Activated T-helper 17 cell treated with anti-CD3 and anti-CD28 coated beads, Interleukin-2, amount 50 U/mL, for 72 hours (primary cell): ENCODE measurements around the gene OR2K2. TPM values are rescaled to one million over a fixed set of nuclear protein-coding genes. Genes with fewer than 3 reads are reported as not detected.
"Not testable (repeated sequence)": the region's sequence is repeated elsewhere in the genome, so short reads cannot be mapped to it uniquely, and the experiment has no call there.

Experiments used
- ATAC-seq: fragments of 150-1000 bp; cut with Tn5 transposase; replicated peaks from 2 replicates; pipeline ENCODE4 v1.10.0; 2021; ENCODE audit warnings: mild to moderate bottlenecking, moderate library complexity
- H3K27ac Mint-ChIP-seq: one replicate; pipeline ENCODE4 v1.8.0; 2022; ENCODE audit warnings: mixed read lengths
- H3K27me3 Mint-ChIP-seq: one replicate; pipeline ENCODE4 v1.8.0; 2022; ENCODE audit warnings: mixed read lengths
- H3K36me3 Mint-ChIP-seq: one replicate; pipeline ENCODE4 v1.8.0; 2022; ENCODE audit warnings: low read depth, mild to moderate bottlenecking, mixed read lengths
- H3K4me1 Mint-ChIP-seq: one replicate; pipeline ENCODE4 v1.8.0; 2022; ENCODE audit warnings: mixed read lengths
- H3K4me3 Mint-ChIP-seq: one replicate; pipeline ENCODE4 v1.8.0; 2022; ENCODE audit warnings: mild to moderate bottlenecking, mixed read lengths
- H3K9me3 Mint-ChIP-seq: one replicate; pipeline ENCODE4 v1.8.0; 2022; ENCODE audit warnings: mixed read lengths
- total RNA-seq, 2 donors: library from RNA; stranded (reverse); gene quantifications; one replicate each; pipeline ENCODE4 v1.2.3, GENCODE V29; 2022

OR2K2 gene
- not detected for total RNA-seq

GRCh38 chr9:111330124-111330523, at the start of gene OR2K2:
TSS of gene OR2K2 (minus strand) at chr9:111330224. CDS start at chr9:111328433, 1,791 bp downstream.
- peaks cover 18% of the 10 kb centered on the region for H3K27me3 Mint-ChIP-seq
- no peak for ATAC-seq
- no peak within 1 kb of the TSS for H3K27ac Mint-ChIP-seq
- no peaks in the 10 kb centered on the region for H3K36me3 Mint-ChIP-seq
- no peaks in the 10 kb centered on the region for H3K9me3 Mint-ChIP-seq
- H3K4me3 Mint-ChIP-seq, result no peak within 1 kb of the TSS
- H3K4me1 Mint-ChIP-seq, result no peaks in the 10 kb centered on the region

DNA sequence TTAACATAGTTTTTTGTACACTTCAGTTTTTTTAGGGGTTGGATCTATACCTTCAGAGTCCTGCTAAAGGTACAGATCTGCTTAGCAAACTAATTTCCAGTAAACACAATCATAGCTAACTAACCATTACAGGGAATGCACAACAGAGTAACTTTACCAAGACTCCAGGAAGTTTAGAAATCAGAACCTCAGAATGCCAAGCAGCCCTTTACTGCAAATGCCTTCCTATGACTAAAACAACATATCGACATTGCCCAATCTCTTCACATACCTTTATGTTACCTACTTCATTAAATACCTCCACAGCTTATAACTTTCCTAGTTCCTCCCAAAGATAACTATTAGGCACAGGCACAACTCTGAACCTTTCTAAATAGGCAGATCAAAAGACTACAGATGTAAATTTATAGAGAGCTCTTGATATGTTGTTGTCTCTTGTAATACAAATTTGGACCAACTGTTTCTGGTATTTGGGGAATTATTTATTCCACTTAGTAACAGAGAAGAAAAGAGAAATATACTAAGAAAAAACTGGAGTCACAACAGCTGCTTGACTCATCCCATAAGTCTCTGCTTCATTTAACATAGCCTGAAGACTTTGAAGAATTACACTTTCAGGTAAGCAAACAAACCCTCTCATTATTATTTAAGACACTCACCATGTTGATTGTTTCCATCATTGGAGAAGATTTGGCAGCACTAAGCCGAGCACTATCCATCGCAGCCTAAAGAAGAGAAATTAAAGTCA, 46.0 kb upstream of the OR2K2 start:
- no peaks in the 10 kb centered on the region for H3K4me1 Mint-ChIP-seq
- peaks cover 68% of the 10 kb centered on the region for H3K36me3 Mint-ChIP-seq
- no peak overlapping the region for H3K27ac Mint-ChIP-seq
- no peak overlapping the region for H3K4me3 Mint-ChIP-seq
- no peak for ATAC-seq
- H3K9me3 Mint-ChIP-seq, result no peaks in the 10 kb centered on the region
- no peaks in the 10 kb centered on the region for H3K27me3 Mint-ChIP-seq

DNA sequence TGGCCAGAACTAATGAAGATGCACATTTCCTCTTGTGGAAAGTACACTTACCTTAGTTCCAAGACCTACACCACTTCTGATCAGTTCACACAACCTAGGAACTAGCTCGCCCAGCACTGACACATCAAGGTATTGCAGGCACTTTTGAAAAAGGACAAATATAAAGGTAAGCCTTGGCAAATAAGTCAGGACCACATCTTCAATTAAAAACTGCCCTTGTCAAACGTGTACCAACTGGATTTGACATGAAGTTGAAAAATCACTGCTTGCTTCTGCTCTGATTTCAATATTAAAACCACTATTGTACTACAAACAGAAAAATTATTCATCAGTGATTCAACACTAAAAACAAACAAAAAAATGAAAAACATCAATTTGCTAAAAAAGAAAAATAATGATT, 45.0 kb upstream of the OR2K2 start:
- no peak overlapping the region for H3K27ac Mint-ChIP-seq
- no peak overlapping the region for H3K4me3 Mint-ChIP-seq
- no peak for ATAC-seq
- no peaks in the 10 kb centered on the region for H3K4me1 Mint-ChIP-seq
- no peaks in the 10 kb centered on the region for H3K9me3 Mint-ChIP-seq
- H3K27me3 Mint-ChIP-seq, result no peaks in the 10 kb centered on the region
- H3K36me3 Mint-ChIP-seq, result peaks cover 78% of the 10 kb centered on the region

GRCh38 chr9:111372297-111372696, 42.3 kb upstream of the OR2K2 start:
- Mint-ChIP-seq H3K36me3 (peaks cover 100% of the 10 kb centered on the region), H3K27ac (no peak overlapping the region), H3K4me3 (no peak overlapping the region), H3K9me3 (no peaks in the 10 kb centered on the region), H3K4me1 (no peaks in the 10 kb centered on the region), H3K27me3 (no peaks in the 10 kb centered on the region)
- no peak for ATAC-seq

GRCh38 chr9:111366978-111367377, 37.0 kb upstream of the OR2K2 start:
- no peaks in the 10 kb centered on the region for H3K27me3 Mint-ChIP-seq
- H3K4me1 Mint-ChIP-seq, result no peaks in the 10 kb centered on the region
- H3K27ac Mint-ChIP-seq, result no peak overlapping the region
- H3K9me3 Mint-ChIP-seq, result no peaks in the 10 kb centered on the region
- ATAC-seq, result no peak
- H3K36me3 Mint-ChIP-seq, result peaks cover 100% of the 10 kb centered on the region
- no peak overlapping the region for H3K4me3 Mint-ChIP-seq

GRCh38 chr9:111362526-111362925, 32.5 kb upstream of the OR2K2 start:
- Mint-ChIP-seq H3K9me3 (no peaks in the 10 kb centered on the region), H3K36me3 (peaks cover 76% of the 10 kb centered on the region), H3K4me3 (no peak overlapping the region), H3K27me3 (no peaks in the 10 kb centered on the region), H3K27ac (no peak overlapping the region), H3K4me1 (no peaks in the 10 kb centered on the region)
- ATAC-seq, result no peak

GRCh38 chr9:111360881-111361280, 30.9 kb upstream of the OR2K2 start:
- H3K27ac Mint-ChIP-seq, result no peak overlapping the region

GRCh38 chr9:111356481-111357244, 26.6 kb upstream of the OR2K2 start:
- peak; percentile 83 for ATAC-seq
- peaks cover 5% of the 10 kb centered on the region for H3K9me3 Mint-ChIP-seq
- H3K4me3 Mint-ChIP-seq, result no peak overlapping the region
- H3K4me1 Mint-ChIP-seq, result no peaks in the 10 kb centered on the region
- peaks cover 17% of the 10 kb centered on the region for H3K36me3 Mint-ChIP-seq
- no peaks in the 10 kb centered on the region for H3K27me3 Mint-ChIP-seq
- no peak overlapping the region for H3K27ac Mint-ChIP-seq

More at GRCh38 chr9:111360881-111361280, 30.9 kb upstream of the OR2K2 start:
- Mint-ChIP-seq H3K9me3 (peaks cover 2% of the 10 kb centered on the region), H3K4me1 (no peaks in the 10 kb centered on the region), H3K27me3 (no peaks in the 10 kb centered on the region), H3K4me3 (no peak overlapping the region), H3K36me3 (peaks cover 59% of the 10 kb centered on the region)
- no peak for ATAC-seq

DNA sequence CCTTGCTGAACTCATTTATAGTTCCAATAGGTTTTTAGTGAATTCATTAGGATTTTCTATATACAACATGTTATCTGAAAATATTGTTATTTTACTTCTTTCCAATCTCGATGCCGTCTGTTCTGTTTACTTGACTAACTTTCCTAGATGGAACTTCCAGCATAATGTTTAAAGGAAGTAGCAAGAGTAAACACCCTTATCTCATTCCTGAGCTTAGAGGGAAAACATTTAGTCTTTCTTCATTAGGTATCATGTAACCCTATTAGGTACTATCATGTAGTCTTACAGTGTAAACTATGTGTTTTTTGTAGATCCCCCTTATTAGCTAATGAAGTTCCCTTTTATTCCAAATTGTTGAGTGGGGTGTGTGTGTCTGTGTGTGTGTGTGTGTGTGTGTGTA, 22.5 kb upstream of the OR2K2 start:
- Mint-ChIP-seq H3K27ac (no peak overlapping the region), H3K4me1 (no peaks in the 10 kb centered on the region), H3K9me3 (peaks cover 5% of the 10 kb centered on the region), H3K4me3 (no peak overlapping the region), H3K36me3 (no peaks in the 10 kb centered on the region), H3K27me3 (no peaks in the 10 kb centered on the region)
- ATAC-seq, result no peak

- no peaks in the 10 kb centered on the region for H3K9me3 Mint-ChIP-seq
- no peak for ATAC-seq
- H3K4me3 Mint-ChIP-seq, result no peak overlapping the region
Observed at GRCh38 chr9:111350556-111350955, 20.5 kb upstream of the OR2K2 start.

DNA sequence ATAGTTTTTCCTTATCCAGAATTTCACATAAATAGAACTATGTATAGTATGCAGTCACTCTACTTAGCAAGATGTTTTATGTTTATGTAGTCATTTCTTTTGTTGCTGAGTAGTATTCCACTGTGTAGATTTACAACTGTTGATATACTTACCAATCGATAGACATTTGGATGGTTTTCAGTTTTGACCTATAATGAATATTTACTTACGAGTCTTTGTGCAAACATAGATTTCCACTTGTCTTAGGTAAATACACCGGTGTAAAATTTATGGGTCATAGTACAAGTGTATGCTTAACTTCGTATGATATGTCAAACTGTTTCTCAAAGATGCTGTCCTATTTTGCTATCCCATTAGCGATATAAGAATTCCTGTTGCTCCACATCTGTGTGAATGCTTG, 19.7 kb upstream of the OR2K2 start:
- no peaks in the 10 kb centered on the region for H3K4me1 Mint-ChIP-seq
- no peak for ATAC-seq
- H3K9me3 Mint-ChIP-seq, result no peaks in the 10 kb centered on the region
- no peak overlapping the region for H3K27ac Mint-ChIP-seq
- no peak overlapping the region for H3K4me3 Mint-ChIP-seq
- H3K27me3 Mint-ChIP-seq, result peaks cover 6% of the 10 kb centered on the region
- no peaks in the 10 kb centered on the region for H3K36me3 Mint-ChIP-seq

More at GRCh38 chr9:111350556-111350955, 20.5 kb upstream of the OR2K2 start:
- peaks cover 5% of the 10 kb centered on the region for H3K27me3 Mint-ChIP-seq
- H3K36me3 Mint-ChIP-seq, result no peaks in the 10 kb centered on the region
- no peaks in the 10 kb centered on the region for H3K4me1 Mint-ChIP-seq
- no peak overlapping the region for H3K27ac Mint-ChIP-seq

GRCh38 chr9:111348821-111349271, 18.8 kb upstream of the OR2K2 start:
- H3K27me3 Mint-ChIP-seq, result peaks cover 10% of the 10 kb centered on the region
- no peaks in the 10 kb centered on the region for H3K9me3 Mint-ChIP-seq
- no peaks in the 10 kb centered on the region for H3K4me1 Mint-ChIP-seq
- H3K27ac Mint-ChIP-seq, result no peak overlapping the region
- no peak overlapping the region for H3K4me3 Mint-ChIP-seq
- no peak for ATAC-seq
- H3K36me3 Mint-ChIP-seq, result no peaks in the 10 kb centered on the region

DNA sequence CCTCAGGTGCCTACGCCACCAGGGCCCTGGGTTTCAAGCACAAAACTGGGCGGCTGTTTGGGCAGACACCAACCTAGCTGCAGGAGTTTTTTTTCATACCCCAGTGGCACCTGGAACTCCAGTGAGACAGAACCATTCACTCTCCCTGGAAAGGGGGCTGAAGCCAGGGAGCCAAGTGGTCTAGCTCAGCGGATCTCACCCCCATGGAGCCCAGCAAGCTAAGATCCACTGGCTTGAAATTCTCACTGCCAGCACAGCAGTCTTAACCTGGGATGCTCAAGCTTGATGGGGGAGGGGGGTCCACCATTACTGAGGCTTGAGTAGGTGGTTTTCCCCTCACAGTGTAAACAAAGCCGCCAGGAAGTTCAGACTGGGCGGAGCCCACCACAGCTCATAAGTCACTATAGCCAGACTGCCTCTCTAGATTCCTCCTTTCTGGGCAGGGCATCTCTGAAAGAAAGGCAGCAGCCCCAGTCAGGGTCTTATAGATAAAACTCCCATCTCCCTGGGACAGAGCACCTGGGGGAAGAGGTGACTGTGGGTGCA, 4.4 kb upstream of the OR2K2 start:
- H3K4me3 Mint-ChIP-seq, H3K36me3 Mint-ChIP-seq, H3K27ac Mint-ChIP-seq, ATAC-seq, H3K4me1 Mint-ChIP-seq: not testable (repeated sequence)
- Mint-ChIP-seq H3K27me3 (peaks cover 18% of the 10 kb centered on the region), H3K9me3 (peaks cover 11% of the 10 kb centered on the region)

- H3K4me3 Mint-ChIP-seq, result no peak overlapping the region
- peaks cover 7% of the 10 kb centered on the region for H3K9me3 Mint-ChIP-seq
- H3K36me3 Mint-ChIP-seq, result no peaks in the 10 kb centered on the region
- peaks cover 16% of the 10 kb centered on the region for H3K27me3 Mint-ChIP-seq
- H3K27ac Mint-ChIP-seq, result no peak overlapping the region
- ATAC-seq, result no peak
- no peaks in the 10 kb centered on the region for H3K4me1 Mint-ChIP-seq
Observed at GRCh38 chr9:111320631-111321030, 9.4 kb downstream of the OR2K2 start.

DNA sequence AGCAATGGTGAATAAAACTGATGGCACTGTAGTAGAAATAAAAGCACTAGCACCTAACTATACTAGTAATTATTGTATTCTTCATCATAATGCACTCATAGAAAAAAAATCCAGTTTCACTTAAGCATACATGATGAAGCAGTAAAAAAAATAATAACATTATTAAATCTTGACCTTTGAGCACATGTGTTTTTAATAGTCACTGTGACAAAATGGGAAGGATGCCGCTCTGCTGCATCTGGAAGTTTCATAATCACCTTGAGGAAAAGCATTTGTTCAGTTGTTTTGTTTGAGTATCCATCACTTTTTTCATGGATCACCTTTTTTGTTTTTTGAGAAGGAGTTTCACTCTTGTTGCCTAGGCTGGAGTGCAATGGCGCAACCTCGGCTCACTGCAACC, 13.2 kb downstream of the OR2K2 start:
- Mint-ChIP-seq H3K9me3 (peaks cover 4% of the 10 kb centered on the region), H3K27ac (no peak overlapping the region), H3K36me3 (no peaks in the 10 kb centered on the region), H3K27me3 (peaks cover 10% of the 10 kb centered on the region), H3K4me1 (no peaks in the 10 kb centered on the region), H3K4me3 (no peak overlapping the region)
- no peak for ATAC-seq
